ENCODE results near the gene NAALAD2.

Gene NAALAD2

DNA sequence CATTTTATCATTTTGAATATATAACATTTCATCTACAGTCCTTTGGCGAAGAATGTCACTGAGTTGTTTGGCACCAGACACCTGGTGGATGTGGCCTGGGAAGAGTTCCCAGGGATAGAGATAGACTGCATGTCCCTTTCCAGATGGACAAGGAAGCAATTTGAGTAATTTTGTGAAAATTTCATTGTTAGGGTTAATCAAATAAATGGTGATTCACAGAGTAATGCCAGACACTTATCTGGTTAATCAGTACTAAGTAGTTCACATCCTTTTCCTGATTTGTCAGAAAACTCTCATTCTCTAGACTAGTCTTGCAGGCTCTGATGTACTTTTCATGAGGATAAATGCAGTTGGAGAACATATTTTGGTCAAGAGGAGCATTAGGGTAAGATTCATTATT, 41.6 kb downstream of the NAALAD2 start:
- no peak for TF ChIP-seq CTCF (IDR thresholded peaks at IDR 0.05; ENCODE audit: low read length, missing control alignments)
- DNase-seq (ENCODE audit: low read depth): no peak
- no peak overlapping the region for H3K4me3 ChIP-seq (replicated peaks; ENCODE audit: low read depth, low read length)

DNA sequence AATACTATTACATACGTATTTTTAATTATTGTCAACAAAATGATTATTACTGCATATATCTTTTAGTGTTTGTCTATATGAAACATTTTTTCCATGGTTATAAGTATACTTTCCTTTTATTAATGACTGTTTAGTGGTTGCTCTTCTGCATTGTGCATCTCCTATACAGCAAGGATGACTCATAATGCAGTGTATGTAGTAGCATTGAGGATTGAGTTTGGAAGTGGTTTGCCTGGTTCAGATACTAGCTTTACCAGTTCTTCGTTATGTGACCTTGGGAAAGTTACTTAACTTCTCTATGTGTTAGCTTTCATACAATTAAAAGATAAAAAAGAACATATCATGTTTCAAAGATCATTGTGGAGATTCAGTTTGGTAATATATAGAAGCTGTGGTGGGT, 44.3 kb downstream of the NAALAD2 start:
- H3K4me3 ChIP-seq (replicated peaks; ENCODE audit: low read depth, low read length): no peak overlapping the region
- DNase-seq (ENCODE audit: low read depth): no peak
- TF ChIP-seq CTCF (IDR thresholded peaks at IDR 0.05; ENCODE audit: low read length, missing control alignments): no peak

DNA sequence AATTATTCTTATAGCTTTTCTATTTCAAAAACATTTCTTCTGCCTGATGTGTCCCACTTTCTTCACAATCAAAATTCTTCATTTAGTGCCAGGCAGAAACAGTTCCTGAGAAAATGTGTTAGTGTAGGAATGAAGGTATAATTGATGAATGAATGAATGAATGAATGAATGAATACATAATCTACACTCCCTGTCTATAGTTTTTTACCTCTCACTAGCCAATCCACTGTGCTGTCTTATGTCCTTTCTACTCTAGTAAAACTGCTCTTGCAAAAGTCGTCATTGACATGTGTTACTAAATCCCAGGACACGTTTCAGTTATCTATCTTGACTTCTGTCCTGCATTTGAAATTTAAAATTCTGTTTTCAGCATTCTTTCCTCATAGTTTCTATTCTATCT, 45.5 kb downstream of the NAALAD2 start:
- no peak overlapping the region for H3K4me3 ChIP-seq (replicated peaks; ENCODE audit: low read depth, low read length)
- DNase-seq (ENCODE audit: low read depth): no peak
- TF ChIP-seq CTCF (IDR thresholded peaks at IDR 0.05; ENCODE audit: low read length, missing control alignments): no peak

DNA sequence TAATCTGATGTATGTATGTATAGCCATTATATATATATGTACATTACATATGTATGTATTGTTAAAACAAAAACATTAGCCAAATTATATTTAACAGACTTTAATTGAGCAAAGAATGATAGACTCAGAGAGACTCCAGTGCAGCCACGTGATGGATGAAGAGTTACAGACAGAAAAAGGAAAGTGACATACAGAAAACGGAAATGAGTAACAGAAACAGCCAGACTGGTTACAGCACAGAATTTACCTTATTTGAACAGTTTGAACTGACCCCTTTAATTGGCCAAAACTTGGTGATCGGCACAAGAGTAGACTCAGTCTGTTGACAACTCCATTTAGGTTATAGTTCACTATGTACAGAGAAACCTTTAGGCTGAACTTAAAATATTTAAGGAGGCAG, 53.4 kb downstream of the NAALAD2 start:
- DNase-seq (ENCODE audit: low read depth): no peak
- no peak for TF ChIP-seq CTCF (IDR thresholded peaks at IDR 0.05; ENCODE audit: low read length, missing control alignments)
- no peak overlapping the region for H3K4me3 ChIP-seq (replicated peaks; ENCODE audit: low read depth, low read length)

DNA sequence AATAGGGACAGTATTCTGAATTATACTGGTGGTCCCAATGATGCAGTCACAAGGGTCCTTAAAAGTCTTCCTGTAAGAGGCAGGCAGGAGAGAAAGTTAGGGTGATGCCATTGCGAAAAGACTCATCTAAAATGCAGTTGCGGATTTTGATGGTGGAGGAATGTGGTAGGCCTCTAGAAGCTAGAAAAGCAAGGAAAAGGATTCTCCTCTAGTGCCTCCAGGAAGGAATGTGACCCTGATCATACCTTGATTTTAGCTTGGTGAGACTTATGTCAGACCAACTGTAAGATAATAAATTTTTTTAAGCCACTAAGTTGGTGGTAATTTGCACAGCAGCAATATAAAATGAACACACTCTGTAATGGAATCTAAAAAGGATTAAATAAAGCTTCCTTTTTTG, 54.5 kb downstream of the NAALAD2 start:
- no peak for DNase-seq (ENCODE audit: low read depth)
- H3K4me3 ChIP-seq (replicated peaks; ENCODE audit: low read depth, low read length): no peak overlapping the region
- TF ChIP-seq CTCF (IDR thresholded peaks at IDR 0.05; ENCODE audit: low read length, missing control alignments): no peak

DNA sequence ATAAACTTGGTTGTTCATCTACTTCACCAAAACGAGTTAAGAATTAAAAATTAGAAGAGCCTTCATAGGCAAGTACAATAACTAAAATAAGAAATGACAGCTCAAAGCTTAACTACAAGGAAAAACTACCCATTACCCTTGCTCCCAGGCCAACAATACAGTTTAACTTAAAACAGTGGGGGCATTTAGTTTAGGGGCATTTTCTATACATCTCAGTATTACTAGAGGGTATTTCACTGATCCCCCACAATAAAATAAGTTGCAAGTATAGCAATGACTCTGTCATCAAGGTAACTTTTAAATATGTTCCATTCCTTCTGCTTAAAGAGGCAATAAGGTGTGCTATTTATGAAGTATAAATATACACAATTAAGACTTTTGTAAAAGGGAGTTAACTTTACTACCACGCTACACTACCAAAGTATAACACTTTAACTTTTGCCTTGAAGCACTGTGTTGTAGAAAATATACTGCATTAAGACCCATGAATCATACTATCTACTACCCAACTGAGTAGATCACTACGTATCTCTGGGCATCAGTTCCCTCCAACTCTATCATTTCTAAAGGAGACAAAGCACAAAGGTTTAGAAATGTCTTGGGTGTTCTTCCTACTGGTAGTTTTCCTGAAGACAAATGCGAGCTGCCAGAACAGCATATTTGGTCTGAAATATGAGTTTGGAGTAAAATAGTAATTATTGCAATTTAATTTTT, 58.6 kb downstream of the NAALAD2 start:
- no peak for DNase-seq (ENCODE audit: low read depth)
- H3K4me3 ChIP-seq (replicated peaks; ENCODE audit: low read depth, low read length): no peak overlapping the region
- TF ChIP-seq CTCF (IDR thresholded peaks at IDR 0.05; ENCODE audit: low read length, missing control alignments): no peak

GRCh38 chr11:90197377-90197776, 62.9 kb downstream of the NAALAD2 start:
- no peak overlapping the region for H3K4me3 ChIP-seq (replicated peaks; ENCODE audit: low read depth, low read length)
- TF ChIP-seq CTCF (IDR thresholded peaks at IDR 0.05; ENCODE audit: low read length, missing control alignments): no peak
- DNase-seq (ENCODE audit: low read depth): no peak
